ENCODE measurements around the gene SMARCA1. TPM values are rescaled to one million over a fixed set of nuclear protein-coding genes. Genes with fewer than 3 reads are reported as not detected.
"Not testable (repeated sequence)": the region's sequence is repeated elsewhere in the genome, so short reads cannot be mapped to it uniquely, and the experiment has no call there.

Gene SMARCA1
- total and polyA plus RNA-seq, 4 donors, result 50.0 to 115 (median 69.9) TPM

- H3K36me3 ChIP-seq (ENCODE audit: control insufficient read depth, insufficient read depth, low read length), result peaks cover 4% of the 10 kb centered on the region
- no peak for DNase-seq (ENCODE audit: low read depth in 4 of 6, low spot score in 6 of 6)
- no peaks in the 10 kb centered on the region for H3K4me1 ChIP-seq (ENCODE audit: control insufficient read depth, insufficient read depth, low read length)
- no CpG with 5 or more reads among the region's 5 CpGs for WGBS (ENCODE audit: insufficient coverage)
- H3K27ac ChIP-seq (ENCODE audit: low read depth, low read length), result no peak overlapping the region
- H3K4me3 ChIP-seq (ENCODE audit: low read depth, low read length), result no peak overlapping the region
- H3K9me3 ChIP-seq (ENCODE audit: control insufficient read depth, insufficient read depth, low read length), result no peaks in the 10 kb centered on the region
- H3K27me3 ChIP-seq (ENCODE audit: control insufficient read depth, insufficient read depth, low read length), result peaks cover 2% of the 10 kb centered on the region
Observed at GRCh38 chrX:129556806-129557315, 33.6 kb upstream of the SMARCA1 start.

- H3K4me1 ChIP-seq (ENCODE audit: control insufficient read depth, insufficient read depth, low read length); H3K27me3 ChIP-seq (ENCODE audit: control insufficient read depth, insufficient read depth, low read length); H3K4me3 ChIP-seq (ENCODE audit: low read depth, low read length); DNase-seq (ENCODE audit: low read depth in 4 of 6, low spot score in 6 of 6); H3K36me3 ChIP-seq (ENCODE audit: control insufficient read depth, insufficient read depth, low read length); H3K27ac ChIP-seq (ENCODE audit: low read depth, low read length); H3K9me3 ChIP-seq (ENCODE audit: control insufficient read depth, insufficient read depth, low read length): not testable (repeated sequence)
- WGBS (ENCODE audit: insufficient coverage), result 91% methylated on average over 4 of the region's 8 CpGs
Observed at GRCh38 chrX:129554816-129555215, 31.5 kb upstream of the SMARCA1 start.

GRCh38 chrX:129553619-129554288, 30.5 kb upstream of the SMARCA1 start:
- no peak overlapping the region for H3K27ac ChIP-seq (ENCODE audit: low read depth, low read length)
- H3K9me3 ChIP-seq (ENCODE audit: control insufficient read depth, insufficient read depth, low read length), result no peaks in the 10 kb centered on the region
- no peak overlapping the region for H3K4me3 ChIP-seq (ENCODE audit: low read depth, low read length)
- H3K4me1 ChIP-seq (ENCODE audit: control insufficient read depth, insufficient read depth, low read length), result no peaks in the 10 kb centered on the region
- 68% methylated on average over 3 of the region's 3 CpGs for WGBS (ENCODE audit: insufficient coverage)
- DNase-seq (ENCODE audit: low read depth in 4 of 6, low spot score in 6 of 6), result no peak
- no peaks in the 10 kb centered on the region for H3K27me3 ChIP-seq (ENCODE audit: control insufficient read depth, insufficient read depth, low read length)
- H3K36me3 ChIP-seq (ENCODE audit: control insufficient read depth, insufficient read depth, low read length), result no peaks in the 10 kb centered on the region

- Histone ChIP-seq H3K27ac (ENCODE audit: low read depth, low read length) (no peak overlapping the region), H3K4me1 (ENCODE audit: control insufficient read depth, insufficient read depth, low read length) (no peaks in the 10 kb centered on the region)
- no CpG with 5 or more reads among the region's 1 CpG for WGBS (ENCODE audit: insufficient coverage)
Observed at GRCh38 chrX:129549124-129549523, 25.8 kb upstream of the SMARCA1 start.

GRCh38 chrX:129545408-129545807, 22.1 kb upstream of the SMARCA1 start:
- no peak for DNase-seq (ENCODE audit: low read depth in 4 of 6, low spot score in 6 of 6)
- Histone ChIP-seq H3K27ac (ENCODE audit: low read depth, low read length) (no peak overlapping the region), H3K27me3 (ENCODE audit: control insufficient read depth, insufficient read depth, low read length) (no peaks in the 10 kb centered on the region), H3K4me1 (ENCODE audit: control insufficient read depth, insufficient read depth, low read length) (peaks cover 3% of the 10 kb centered on the region), H3K4me3 (ENCODE audit: low read depth, low read length) (no peak overlapping the region), H3K9me3 (ENCODE audit: control insufficient read depth, insufficient read depth, low read length) (no peaks in the 10 kb centered on the region), H3K36me3 (ENCODE audit: control insufficient read depth, insufficient read depth, low read length) (peaks cover 3% of the 10 kb centered on the region)
- 71% methylated on average over 1 of the region's 1 CpG for WGBS (ENCODE audit: insufficient coverage)

More at GRCh38 chrX:129549124-129549523, 25.8 kb upstream of the SMARCA1 start:
- H3K27me3 ChIP-seq (ENCODE audit: control insufficient read depth, insufficient read depth, low read length), result no peaks in the 10 kb centered on the region
- peaks cover 3% of the 10 kb centered on the region for H3K36me3 ChIP-seq (ENCODE audit: control insufficient read depth, insufficient read depth, low read length)
- DNase-seq (ENCODE audit: low read depth in 4 of 6, low spot score in 6 of 6), result no peak
- no peak overlapping the region for H3K4me3 ChIP-seq (ENCODE audit: low read depth, low read length)
- H3K9me3 ChIP-seq (ENCODE audit: control insufficient read depth, insufficient read depth, low read length), result no peaks in the 10 kb centered on the region

GRCh38 chrX:129544780-129545179, 21.5 kb upstream of the SMARCA1 start:
- Histone ChIP-seq H3K4me1 (ENCODE audit: control insufficient read depth, insufficient read depth, low read length) (peaks cover 3% of the 10 kb centered on the region), H3K4me3 (ENCODE audit: low read depth, low read length) (no peak overlapping the region), H3K36me3 (ENCODE audit: control insufficient read depth, insufficient read depth, low read length) (peaks cover 3% of the 10 kb centered on the region), H3K27ac (ENCODE audit: low read depth, low read length) (no peak overlapping the region), H3K27me3 (ENCODE audit: control insufficient read depth, insufficient read depth, low read length) (no peaks in the 10 kb centered on the region), H3K9me3 (ENCODE audit: control insufficient read depth, insufficient read depth, low read length) (no peaks in the 10 kb centered on the region)
- no CpG with 5 or more reads among the region's 2 CpGs for WGBS (ENCODE audit: insufficient coverage)
- no peak for DNase-seq (ENCODE audit: low read depth in 4 of 6, low spot score in 6 of 6)

GRCh38 chrX:129540722-129541184, 17.5 kb upstream of the SMARCA1 start:
- Histone ChIP-seq H3K27me3 (ENCODE audit: control insufficient read depth, insufficient read depth, low read length) (no peaks in the 10 kb centered on the region), H3K27ac (ENCODE audit: low read depth, low read length) (no peak overlapping the region)

GRCh38 chrX:129540068-129540653, 16.9 kb upstream of the SMARCA1 start, which contains the start of gene OCRL:
OCRL (plus strand) TSS chrX:129540259; CDS start chrX:129540440, 181 bp downstream.
- H3K4me1 ChIP-seq (ENCODE audit: control insufficient read depth, insufficient read depth, low read length), result peaks cover 3% of the 10 kb centered on the region
- H3K27ac ChIP-seq (ENCODE audit: low read depth, low read length), result peak within 1 kb of the TSS; percentile 55
- H3K4me3 ChIP-seq (ENCODE audit: low read depth, low read length), result peak within 1 kb of the TSS; percentile 49
- no peaks in the 10 kb centered on the region for H3K36me3 ChIP-seq (ENCODE audit: control insufficient read depth, insufficient read depth, low read length)
- no peaks in the 10 kb centered on the region for H3K27me3 ChIP-seq (ENCODE audit: control insufficient read depth, insufficient read depth, low read length)
- DNase-seq (ENCODE audit: low read depth in 4 of 6, low spot score in 6 of 6), result peak in 3 of 6 donors; percentile 39 to 87 (median 86)
- H3K9me3 ChIP-seq (ENCODE audit: control insufficient read depth, insufficient read depth, low read length), result no peaks in the 10 kb centered on the region
- 20% methylated on average over 40 of the region's 60 CpGs for WGBS (ENCODE audit: insufficient coverage)

More at GRCh38 chrX:129540722-129541184, 17.5 kb upstream of the SMARCA1 start:
- Histone ChIP-seq H3K4me1 (ENCODE audit: control insufficient read depth, insufficient read depth, low read length) (peaks cover 3% of the 10 kb centered on the region), H3K9me3 (ENCODE audit: control insufficient read depth, insufficient read depth, low read length) (no peaks in the 10 kb centered on the region), H3K36me3 (ENCODE audit: control insufficient read depth, insufficient read depth, low read length) (no peaks in the 10 kb centered on the region), H3K4me3 (ENCODE audit: low read depth, low read length) (peak overlapping the region; percentile 49)
- 22% methylated on average over 7 of the region's 14 CpGs for WGBS (ENCODE audit: insufficient coverage)
- no peak for DNase-seq (ENCODE audit: low read depth in 4 of 6, low spot score in 6 of 6)

GRCh38 chrX:129534816-129535578, 11.7 kb upstream of the SMARCA1 start:
- H3K4me3 ChIP-seq (ENCODE audit: low read depth, low read length), result no peak overlapping the region
- no peak for DNase-seq (ENCODE audit: low read depth in 4 of 6, low spot score in 6 of 6)
- no peaks in the 10 kb centered on the region for H3K27me3 ChIP-seq (ENCODE audit: control insufficient read depth, insufficient read depth, low read length)
- no peak overlapping the region for H3K27ac ChIP-seq (ENCODE audit: low read depth, low read length)
- no peaks in the 10 kb centered on the region for H3K4me1 ChIP-seq (ENCODE audit: control insufficient read depth, insufficient read depth, low read length)
- H3K9me3 ChIP-seq (ENCODE audit: control insufficient read depth, insufficient read depth, low read length), result no peaks in the 10 kb centered on the region
- no peaks in the 10 kb centered on the region for H3K36me3 ChIP-seq (ENCODE audit: control insufficient read depth, insufficient read depth, low read length)
- 38% methylated on average over 1 of the region's 4 CpGs for WGBS (ENCODE audit: insufficient coverage)
